HepG2 (cell line): ENCODE data around the gene CMTM2.

Source experiments
- EP300 ChIP-seq, 3 experiments: sonication (generic) in 1 of 3; formaldehyde crosslinking in 1 of 3; IDR thresholded peaks; 2 replicates each; pipeline versions ENCODE4 v1.5.1 to v1.6.1; 2011 to 2020; ENCODE audit warnings: low read depth in 2 of 3, low read length in 2 of 3, borderline replicate concordance in 1 of 3, improper control_type of control experiment in 1 of 3, mild to moderate bottlenecking in 1 of 3, missing genetic modification reagents in 1 of 3, moderate library complexity in 1 of 3
- EZH2 ChIP-seq: conservative IDR thresholded peaks from 2 replicates; pipeline ENCODE4 v1.6.1; 2012; ENCODE audit warnings: mild to moderate bottlenecking, low read depth, low read length, moderate library complexity
- NFE2L1 ChIP-seq: sonication (generic); formaldehyde crosslinking; IDR thresholded peaks from 2 replicates; pipeline ENCODE4 v1.4.0; 2020; ENCODE audit warnings: missing genetic modification reagents, mild to moderate bottlenecking, borderline replicate concordance
- TGIF2 ChIP-seq: IDR thresholded peaks from 2 replicates; pipeline ENCODE4 v1.6.1; 2016; ENCODE audit warnings: control low read depth, missing compliant biosample characterization
- TF ChIP-seq, protein P1 (sequence below): sonication (generic); formaldehyde crosslinking; IDR thresholded peaks from 2 replicates; pipeline ENCODE4 v1.5.0; 2020; ENCODE audit warnings: mild to moderate bottlenecking, missing genetic modification reagents, moderate library complexity

DNA sequence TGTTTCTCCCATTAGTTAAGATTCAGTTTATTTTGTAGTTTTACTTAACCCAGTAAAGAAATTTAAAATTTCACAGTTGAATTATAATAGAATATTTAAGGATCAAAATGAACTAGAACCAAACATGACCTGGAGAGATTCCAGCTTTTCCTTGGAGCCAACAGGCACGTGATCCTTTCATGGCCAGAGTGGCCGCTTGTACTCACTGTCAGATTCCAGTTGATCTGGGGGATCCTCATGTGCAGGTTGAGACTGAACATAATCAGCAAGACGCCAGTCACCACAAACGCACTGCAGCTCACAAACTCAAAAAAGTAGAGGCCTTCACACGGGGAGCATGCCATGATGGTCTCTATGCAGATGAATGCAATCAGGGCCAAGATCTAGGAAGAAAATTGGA, 56.9 kb downstream of the CMTM2 start:
- TF ChIP-seq NFE2L1 (CRISPR knock-in tag) = no peak
- TF ChIP-seq TGIF2 (CRISPR knock-in tag) = no peak
- TF ChIP-seq, protein P1, sequence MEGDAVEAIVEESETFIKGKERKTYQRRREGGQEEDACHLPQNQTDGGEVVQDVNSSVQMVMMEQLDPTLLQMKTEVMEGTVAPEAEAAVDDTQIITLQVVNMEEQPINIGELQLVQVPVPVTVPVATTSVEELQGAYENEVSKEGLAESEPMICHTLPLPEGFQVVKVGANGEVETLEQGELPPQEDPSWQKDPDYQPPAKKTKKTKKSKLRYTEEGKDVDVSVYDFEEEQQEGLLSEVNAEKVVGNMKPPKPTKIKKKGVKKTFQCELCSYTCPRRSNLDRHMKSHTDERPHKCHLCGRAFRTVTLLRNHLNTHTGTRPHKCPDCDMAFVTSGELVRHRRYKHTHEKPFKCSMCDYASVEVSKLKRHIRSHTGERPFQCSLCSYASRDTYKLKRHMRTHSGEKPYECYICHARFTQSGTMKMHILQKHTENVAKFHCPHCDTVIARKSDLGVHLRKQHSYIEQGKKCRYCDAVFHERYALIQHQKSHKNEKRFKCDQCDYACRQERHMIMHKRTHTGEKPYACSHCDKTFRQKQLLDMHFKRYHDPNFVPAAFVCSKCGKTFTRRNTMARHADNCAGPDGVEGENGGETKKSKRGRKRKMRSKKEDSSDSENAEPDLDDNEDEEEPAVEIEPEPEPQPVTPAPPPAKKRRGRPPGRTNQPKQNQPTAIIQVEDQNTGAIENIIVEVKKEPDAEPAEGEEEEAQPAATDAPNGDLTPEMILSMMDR (CRISPR knock-in tag) = no peak
- TF ChIP-seq EZH2 = no peak
- TF ChIP-seq EP300 (IDR thresholded peaks at IDR 0.05; ENCODE audit: low read depth in 2 of 2, low read length in 2 of 2) = no peak
- TF ChIP-seq EP300 (CRISPR knock-in tag; IDR thresholded peaks at IDR 0.05; ENCODE audit: borderline replicate concordance) = no peak
